ENCODE results near the gene RNF220. TPM values are rescaled to one million over a fixed set of nuclear protein-coding genes. Genes with fewer than 3 reads are reported as not detected.

The RNF220 gene
- total RNA-seq, 1 donor from 2014 or later = 47.1 TPM

DNA sequence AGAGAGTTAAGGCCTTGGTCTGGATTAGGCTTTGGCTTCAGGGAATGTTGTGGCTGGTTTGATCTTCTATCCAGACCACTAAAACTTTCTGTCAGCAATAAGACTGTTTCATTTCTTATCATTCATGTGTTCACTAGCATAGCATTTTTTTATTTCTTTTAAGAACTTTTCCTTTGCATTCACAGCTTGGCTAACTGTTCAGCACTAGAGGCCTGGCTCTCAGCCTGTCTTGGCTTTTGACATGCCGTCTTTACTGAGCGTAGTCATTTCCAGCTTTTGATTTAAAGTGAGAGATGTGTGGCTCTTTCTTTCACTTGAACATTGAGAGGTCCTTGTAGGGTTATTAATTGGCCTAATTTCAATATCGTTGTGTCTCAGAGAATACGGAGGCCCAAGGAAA is 62.5 kb downstream of the RNF220 start:
- TF ChIP-seq, protein P1, sequence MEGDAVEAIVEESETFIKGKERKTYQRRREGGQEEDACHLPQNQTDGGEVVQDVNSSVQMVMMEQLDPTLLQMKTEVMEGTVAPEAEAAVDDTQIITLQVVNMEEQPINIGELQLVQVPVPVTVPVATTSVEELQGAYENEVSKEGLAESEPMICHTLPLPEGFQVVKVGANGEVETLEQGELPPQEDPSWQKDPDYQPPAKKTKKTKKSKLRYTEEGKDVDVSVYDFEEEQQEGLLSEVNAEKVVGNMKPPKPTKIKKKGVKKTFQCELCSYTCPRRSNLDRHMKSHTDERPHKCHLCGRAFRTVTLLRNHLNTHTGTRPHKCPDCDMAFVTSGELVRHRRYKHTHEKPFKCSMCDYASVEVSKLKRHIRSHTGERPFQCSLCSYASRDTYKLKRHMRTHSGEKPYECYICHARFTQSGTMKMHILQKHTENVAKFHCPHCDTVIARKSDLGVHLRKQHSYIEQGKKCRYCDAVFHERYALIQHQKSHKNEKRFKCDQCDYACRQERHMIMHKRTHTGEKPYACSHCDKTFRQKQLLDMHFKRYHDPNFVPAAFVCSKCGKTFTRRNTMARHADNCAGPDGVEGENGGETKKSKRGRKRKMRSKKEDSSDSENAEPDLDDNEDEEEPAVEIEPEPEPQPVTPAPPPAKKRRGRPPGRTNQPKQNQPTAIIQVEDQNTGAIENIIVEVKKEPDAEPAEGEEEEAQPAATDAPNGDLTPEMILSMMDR (IDR thresholded peaks at IDR 0.05; ENCODE audit: insufficient read depth, low read depth, low read length) = no peak
- TF ChIP-seq EZH2 (IDR thresholded peaks at IDR 0.05; ENCODE audit: insufficient read depth, low read length) = no peak
- Mint-ChIP-seq H3K9me3 (ENCODE audit: unreplicated experiment) (peaks cover 7% of the 10 kb centered on the region), H3K27ac (ENCODE audit: unreplicated experiment) (no peak overlapping the region), H3K27me3 (ENCODE audit: low read depth, unreplicated experiment) (no peaks in the 10 kb centered on the region), H3K36me3 (ENCODE audit: low read depth, unreplicated experiment) (peaks cover 2% of the 10 kb centered on the region), H3K4me1 (ENCODE audit: low read depth, unreplicated experiment) (peaks cover 3% of the 10 kb centered on the region), H3K4me3 (ENCODE audit: unreplicated experiment) (no peak overlapping the region)
- FAIRE-seq = no peak
- Histone ChIP-seq H3K79me2 (ENCODE audit: insufficient read depth, low read length) (no peaks in the 10 kb centered on the region), H3K27ac (ENCODE audit: low read depth, low read length) (no peak overlapping the region), H3K36me3 (ENCODE audit: insufficient read depth, low read length) (no peaks in the 10 kb centered on the region), H4K20me1 (ENCODE audit: insufficient read depth, low read length) (no peaks in the 10 kb centered on the region), H3K9ac (ENCODE audit: low read length) (no peak overlapping the region), H2AFZ (ENCODE audit: low read depth, low read length) (no peak overlapping the region), H3K4me2 (ENCODE audit: low read length) (no peak overlapping the region), H3K4me3 (ENCODE audit: insufficient read depth, low read depth, low read length) (no peak overlapping the region), H3K9me3 (ENCODE audit: insufficient read depth, low read depth, low read length) (no peaks in the 10 kb centered on the region), H3K27me3 (ENCODE audit: insufficient read depth, low read length) (peaks cover 5% of the 10 kb centered on the region), H3K4me1 (ENCODE audit: insufficient read depth, low read length) (no peaks in the 10 kb centered on the region)
- DNase-seq (ENCODE audit: low read depth) = no peak

DNA sequence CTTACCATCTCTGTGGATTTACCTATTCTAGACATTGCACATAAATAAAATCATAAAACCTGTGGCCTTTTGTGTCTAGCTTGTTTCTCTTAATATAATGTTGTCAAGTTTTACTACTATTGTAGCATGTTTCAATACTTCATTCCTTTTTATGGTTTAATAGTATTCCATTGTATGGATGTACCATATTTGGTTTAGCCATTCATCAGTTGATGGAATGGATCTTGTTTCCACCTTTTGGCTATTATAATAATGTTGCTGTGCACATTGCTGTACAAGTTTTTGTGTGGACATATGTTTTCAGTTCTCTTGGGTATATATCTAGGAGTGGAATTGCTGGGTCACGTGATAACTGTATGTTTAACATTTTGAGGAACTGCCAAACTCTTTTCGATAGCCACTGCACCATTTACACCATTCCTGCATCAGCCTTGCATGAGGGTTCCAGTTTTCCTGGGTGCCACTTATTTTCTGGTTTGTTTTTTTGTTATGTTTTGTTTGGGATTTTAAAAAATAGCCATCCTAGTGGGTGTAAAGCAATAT is 66.9 kb downstream of the RNF220 start:
- no peak overlapping the region for H3K27ac ChIP-seq (ENCODE audit: low read depth, low read length)
- no peak for FAIRE-seq

More for the DNA sequence above, 66.9 kb downstream of the RNF220 start:
- Mint-ChIP-seq H3K27ac (ENCODE audit: unreplicated experiment) (no peak overlapping the region), H3K9me3 (ENCODE audit: unreplicated experiment) (peaks cover 4% of the 10 kb centered on the region), H3K36me3 (ENCODE audit: low read depth, unreplicated experiment) (peaks cover 2% of the 10 kb centered on the region), H3K27me3 (ENCODE audit: low read depth, unreplicated experiment) (no peaks in the 10 kb centered on the region), H3K4me3 (ENCODE audit: unreplicated experiment) (no peak overlapping the region), H3K4me1 (ENCODE audit: low read depth, unreplicated experiment) (no peaks in the 10 kb centered on the region)
- DNase-seq (ENCODE audit: low read depth) = no peak
- Histone ChIP-seq H3K9me3 (ENCODE audit: insufficient read depth, low read depth, low read length) (no peaks in the 10 kb centered on the region), H2AFZ (ENCODE audit: low read depth, low read length) (no peak overlapping the region), H3K27me3 (ENCODE audit: insufficient read depth, low read length) (peaks cover 8% of the 10 kb centered on the region), H3K36me3 (ENCODE audit: insufficient read depth, low read length) (no peaks in the 10 kb centered on the region), H3K9ac (ENCODE audit: low read length) (no peak overlapping the region), H4K20me1 (ENCODE audit: insufficient read depth, low read length) (no peaks in the 10 kb centered on the region), H3K4me1 (ENCODE audit: insufficient read depth, low read length) (no peaks in the 10 kb centered on the region), H3K79me2 (ENCODE audit: insufficient read depth, low read length) (no peaks in the 10 kb centered on the region), H3K4me2 (ENCODE audit: low read length) (no peak overlapping the region), H3K4me3 (ENCODE audit: insufficient read depth, low read depth, low read length) (no peak overlapping the region)
- TF ChIP-seq, protein P1 (IDR thresholded peaks at IDR 0.05; ENCODE audit: insufficient read depth, low read depth, low read length) = no peak
- no peak for TF ChIP-seq EZH2 (IDR thresholded peaks at IDR 0.05; ENCODE audit: insufficient read depth, low read length)

Data from astrocyte (in vitro differentiated cells and primary cell).